Left renal cortex interstitium (tissue), 4 donors: ENCODE data around the gene CTNNA1. TPM values are rescaled to one million over a fixed set of nuclear protein-coding genes. Genes with fewer than 3 reads are reported as not detected.

Source experiments
- DNase-seq, 4 donors: peaks; one replicate each; pipeline ENCODE4 v3.0.0-alpha.2; 2013; ENCODE audit warnings: low read depth in 4 of 4, low spot score in 2 of 4, missing footprints in 1 of 4
- polyA plus RNA-seq, 4 donors: library from polyadenylated mRNA; unstranded; fragments of 120-200 nt; gene quantifications; one replicate each; pipeline ENCODE4 v1.2.1, GENCODE V29; 2013; ENCODE audit not compliant: insufficient read length in 4 of 4

The CTNNA1 gene
- polyA plus RNA-seq, 4 donors = 383 to 405 (median 391) TPM

GRCh38 chr5:138843316-138844124, 90.3 kb downstream of the CTNNA1 start:
- no peak for DNase-seq

- no peak for DNase-seq
These were observed 90.9 kb downstream of the CTNNA1 start for GRCh38 chr5:138844125-138844461.

- no peak for DNase-seq
These were observed 91.7 kb downstream of the CTNNA1 start for GRCh38 chr5:138844812-138845513.

GRCh38 chr5:138849439-138849838, 96.2 kb downstream of the CTNNA1 start:
- DNase-seq = no peak

- DNase-seq = no peak
These were observed 96.7 kb downstream of the CTNNA1 start for GRCh38 chr5:138849882-138850281.

- no peak for DNase-seq
These were observed 97.7 kb downstream of the CTNNA1 start for GRCh38 chr5:138850865-138851435.

- DNase-seq = no peak
These were observed 99.9 kb downstream of the CTNNA1 start for GRCh38 chr5:138853132-138853531.

GRCh38 chr5:138867011-138867410, 113.8 kb downstream of the CTNNA1 start:
- no peak for DNase-seq

- DNase-seq = no peak
These were observed 115.8 kb downstream of the CTNNA1 start for GRCh38 chr5:138869038-138869437.

GRCh38 chr5:138869763-138870500, 116.7 kb downstream of the CTNNA1 start:
- no peak for DNase-seq

GRCh38 chr5:138870611-138871010, 117.4 kb downstream of the CTNNA1 start:
- DNase-seq = no peak

- DNase-seq = no peak
These were observed 119.7 kb downstream of the CTNNA1 start for GRCh38 chr5:138872841-138873465.

GRCh38 chr5:138873466-138874221, 120.4 kb downstream of the CTNNA1 start:
- no peak for DNase-seq

- DNase-seq = no peak
These were observed 121.0 kb downstream of the CTNNA1 start for GRCh38 chr5:138874241-138874640.

- DNase-seq = peak in 1 of 4 donors; percentile 54
These were observed 121.7 kb downstream of the CTNNA1 start, which contains the start of gene LRRTM2 for GRCh38 chr5:138874771-138875551. Gene LRRTM2, minus strand, starts transcription at chr5:138875335. Its CDS starts 424 bp downstream, at chr5:138874911.

- DNase-seq = no peak
These were observed 122.3 kb downstream of the CTNNA1 start for GRCh38 chr5:138875552-138875875.

GRCh38 chr5:138875946-138876345, 122.7 kb downstream of the CTNNA1 start:
- DNase-seq = no peak

GRCh38 chr5:138876811-138877210, 123.6 kb downstream of the CTNNA1 start:
- no peak for DNase-seq
